Endothelial cell of umbilical vein (primary cell): Measurements from ENCODE around the gene FLT4. TPM values are rescaled to one million over a fixed set of nuclear protein-coding genes. Genes with fewer than 3 reads are reported as not detected.

ENCODE experiments used
- BruUV-seq: library from RNA; stranded (reverse); fragments of 400-500 nt; replicated peaks from 2 replicates; lab custom pipeline; 2021; lab: Mats Ljungman, UMichigan
- CTCF ChIA-PET: fragments of 300-600, 350-600 bp; sonication (Branson Sonifier 250); formaldehyde crosslinking; loops from one replicate; lab custom pipeline; 2021; ENCODE audit warnings: antibody characterized with exemption, inconsistent platforms; lab: Charles Lee
- POLR2A ChIA-PET: fragments of 300-600, 350-600 bp; sonication (Branson Sonifier 250); formaldehyde crosslinking; loops from one replicate; lab custom pipeline; 2021; ENCODE audit warnings: antibody characterized with exemption, inconsistent platforms; lab: Charles Lee
- DNase-seq: peaks from one replicate; pipeline ENCODE4 v3.0.0-alpha.2; 2011; ENCODE audit warnings: low read depth, low spot score
- FAIRE-seq: peaks from 2 replicates; lab custom pipeline; 2011; peaks lifted over from hg19 to GRCh38; lab: Jason Lieb, UNC
- H2AFZ ChIP-seq: 2 replicates; pipeline ENCODE4 v1.6.0; 2012; ENCODE audit warnings: low read depth, low read length, control low read depth, inconsistent platforms
- H3K27ac ChIP-seq: 2 replicates; pipeline ENCODE4 v1.5.1; 2011; ENCODE audit warnings: low read depth, mild to moderate bottlenecking, control low read depth, low read length, moderate library complexity; ENCODE audit not compliant: insufficient read depth
- H3K27me3 ChIP-seq, 2 experiments: 2 replicates each; pipeline versions ENCODE4 v1.6.0 to v1.6.1; 2011; ENCODE audit warnings: low read length in 2 of 2, mixed read lengths in 1 of 2; ENCODE audit not compliant: control insufficient read depth in 2 of 2, insufficient read depth in 2 of 2
- H3K36me3 ChIP-seq, 2 experiments: 2 replicates in 1 of 2; 3 replicates in 1 of 2; pipeline ENCODE4 v1.5.1; 2011; ENCODE audit warnings: low read length in 2 of 2, mild to moderate bottlenecking in 1 of 2, moderate library complexity in 1 of 2; ENCODE audit not compliant: control insufficient read depth in 2 of 2, insufficient read depth in 2 of 2; ENCODE audit errors: extremely low read depth in 1 of 2
- H3K4me1 ChIP-seq: 3 replicates; pipeline ENCODE4 v1.5.1; 2011; ENCODE audit warnings: mild to moderate bottlenecking, low read length; ENCODE audit not compliant: control insufficient read depth, insufficient read depth; ENCODE audit errors: extremely low read depth
- H3K4me2 ChIP-seq: 2 replicates; pipeline ENCODE4 v1.6.1; 2011; ENCODE audit warnings: low read length, control low read depth, mixed read lengths; ENCODE audit not compliant: insufficient read depth
- H3K4me3 ChIP-seq, 3 experiments: fragments of 200-600 bp in 1 of 3; sonication (generic), shearing (Covaris generic) in 1 of 3; replicated peaks in 1 of 3; 2 replicates each; pipeline ENCODE4 v1.5.1; 2011 to 2016; ENCODE audit warnings: control low read depth in 3 of 3, low read length in 3 of 3, mild to moderate bottlenecking in 2 of 3, inconsistent platforms in 1 of 3, low read depth in 1 of 3, moderate library complexity in 1 of 3; ENCODE audit not compliant: insufficient read depth in 1 of 3
- H3K79me2 ChIP-seq: 2 replicates; pipeline ENCODE4 v1.6.0; 2012; ENCODE audit warnings: low read length, inconsistent platforms; ENCODE audit not compliant: control insufficient read depth, insufficient read depth
- H3K9ac ChIP-seq: replicated peaks from 2 replicates; pipeline ENCODE3; 2011; ENCODE audit warnings: low read length, control low read depth; ENCODE audit not compliant: insufficient read depth; ENCODE audit errors: extremely low read depth
- H3K9me1 ChIP-seq: replicated peaks from 3 replicates; pipeline ENCODE4 v1.6.0; 2011; ENCODE audit warnings: mild to moderate bottlenecking, low read length; ENCODE audit not compliant: control insufficient read depth, insufficient read depth; ENCODE audit errors: extremely low read depth
- H3K9me3 ChIP-seq: replicated peaks from 2 replicates; pipeline ENCODE4 v1.5.1; 2012; ENCODE audit warnings: low read length, inconsistent platforms; ENCODE audit not compliant: control insufficient read depth, insufficient read depth
- H4K20me1 ChIP-seq: replicated peaks from 2 replicates; pipeline ENCODE3; 2011; ENCODE audit warnings: mild to moderate bottlenecking, low read length; ENCODE audit not compliant: control insufficient read depth, insufficient read depth; ENCODE audit errors: extremely low read depth
- EZH2 ChIP-seq: IDR thresholded peaks from 2 replicates; pipeline ENCODE4 v1.6.1; 2012; ENCODE audit warnings: borderline replicate concordance, low read depth, mild to moderate bottlenecking, moderate library complexity, low read length, inconsistent platforms; ENCODE audit not compliant: severe bottlenecking
- GATA2 ChIP-seq: IDR thresholded peaks from 2 replicates; pipeline ENCODE4 v1.7.0; 2011; ENCODE audit warnings: low read depth, mild to moderate bottlenecking, moderate library complexity, mixed read lengths, low read length; ENCODE audit not compliant: insufficient read length, insufficient read depth
- MYC ChIP-seq: IDR thresholded peaks from one replicate; pipeline ENCODE4 v1.6.1; 2011; ENCODE audit warnings: mild to moderate bottlenecking, low read depth, low read length
- dilution Hi-C: fragments of 300-500 bp; cut with MboI; formaldehyde crosslinking; loops from one replicate; pipeline ENCODE4 v1.15.0; 2019; ENCODE audit warnings: low sequenced_read_pairs; ENCODE audit not compliant: extremely low pct_ligation_motif_present
- intact Hi-C: fragments of 100-400 bp; cut with micrococcal nuclease; formaldehyde crosslinking; loops from one replicate; pipeline ENCODE4 v1.10.0; 2022
- polyA plus RNA-seq, 4 experiments: library from polyadenylated mRNA; depleted of rRNA in 3 of 4; stranded (reverse) in 3 of 4; unstranded in 1 of 4; fragments of >200 nt; gene quantifications; 2 replicates each; pipeline versions ENCODE4 v1.2.1 to v1.2.3, GENCODE V29; 2011 to 2012; ENCODE audit warnings: missing spikeins in 1 of 4
- total RNA-seq: library from RNA; stranded (reverse); gene quantifications from 2 replicates; pipeline ENCODE4 v1.2.3, GENCODE V29; 2021
- TF ChIP-seq, protein P1 (sequence below), 2 donors: IDR thresholded peaks; 1 replicate in 1 of 2; 2 replicates in 1 of 2; pipeline ENCODE4 v1.5.1; 2011; ENCODE audit warnings: low read length in 2 of 2, mild to moderate bottlenecking in 2 of 2, moderate library complexity in 2 of 2, control low read depth in 1 of 2, inconsistent platforms in 1 of 2, low read depth in 1 of 2; ENCODE audit not compliant: insufficient read depth in 1 of 2; ENCODE audit errors: extremely low read depth in 1 of 2

FLT4 gene
- total and polyA plus RNA-seq, 2 donors (not counting 3 experiments of a cell fraction or from before 2014, with no cell fraction given): 44.4 to 71.5 TPM

DNA sequence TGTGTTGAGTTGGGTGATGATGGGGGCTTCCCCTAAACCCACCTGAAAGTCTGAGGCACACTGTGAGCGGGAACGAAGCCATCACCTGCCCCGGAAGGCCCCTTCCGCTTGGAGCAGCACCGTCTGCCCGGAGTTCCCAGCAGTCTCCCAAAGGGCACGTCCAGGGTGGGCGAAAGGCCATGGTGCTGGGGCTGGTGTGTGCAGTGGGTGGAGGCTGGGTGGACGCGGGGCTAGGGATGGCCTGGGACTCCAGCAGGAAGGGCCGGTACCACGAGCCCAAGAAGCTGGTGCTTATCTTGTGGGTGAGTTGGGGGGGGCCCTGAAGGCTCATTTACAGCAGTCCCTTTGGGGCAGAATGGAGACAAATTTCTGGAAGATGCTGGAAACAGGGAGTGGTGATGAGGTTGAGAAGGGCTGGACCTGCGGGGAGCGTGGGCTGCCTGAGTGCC, 4.6 kb downstream of the FLT4 start:
- dilution Hi-C loops (no loop called here), intact Hi-C loops (loop anchor here (1.0 to 10.0 kb wide), 6 partner anchors 9 to 350 kb away; partner anchors contain the start of genes CNOT6, GFPT2 and MAPK9)
- Histone ChIP-seq H3K9me3 (no peaks in the 10 kb centered on the region), H3K4me3 (no peak overlapping the region), H3K79me2 (no peaks in the 10 kb centered on the region), H3K27ac (peak overlapping the region; percentile 36), H3K9ac (no peak overlapping the region), H3K36me3 (no peaks in the 10 kb centered on the region), H3K4me2 (no peak overlapping the region), H3K9me1 (no peaks in the 10 kb centered on the region), H3K27me3 (peaks cover 0 to 3% of the 10 kb centered on the region in 2 experiments), H2AFZ (peak overlapping the region; percentile 75), H4K20me1 (no peaks in the 10 kb centered on the region), H3K4me1 (peaks cover 28% of the 10 kb centered on the region)
- DNase-seq (no peak), FAIRE-seq (no peak)
- ChIA-PET POLR2A (no interaction called here), CTCF (interaction anchor here (0.9 to 2.0 kb wide), 4 partner anchors 17 to 316 kb away, joined by 3 to 7 read pairs (median 4); no protein-coding TSS in a partner anchor)
- TF ChIP-seq MYC (no peak), EZH2 (no peak), GATA2 (no peak)
- TF ChIP-seq, protein P1, sequence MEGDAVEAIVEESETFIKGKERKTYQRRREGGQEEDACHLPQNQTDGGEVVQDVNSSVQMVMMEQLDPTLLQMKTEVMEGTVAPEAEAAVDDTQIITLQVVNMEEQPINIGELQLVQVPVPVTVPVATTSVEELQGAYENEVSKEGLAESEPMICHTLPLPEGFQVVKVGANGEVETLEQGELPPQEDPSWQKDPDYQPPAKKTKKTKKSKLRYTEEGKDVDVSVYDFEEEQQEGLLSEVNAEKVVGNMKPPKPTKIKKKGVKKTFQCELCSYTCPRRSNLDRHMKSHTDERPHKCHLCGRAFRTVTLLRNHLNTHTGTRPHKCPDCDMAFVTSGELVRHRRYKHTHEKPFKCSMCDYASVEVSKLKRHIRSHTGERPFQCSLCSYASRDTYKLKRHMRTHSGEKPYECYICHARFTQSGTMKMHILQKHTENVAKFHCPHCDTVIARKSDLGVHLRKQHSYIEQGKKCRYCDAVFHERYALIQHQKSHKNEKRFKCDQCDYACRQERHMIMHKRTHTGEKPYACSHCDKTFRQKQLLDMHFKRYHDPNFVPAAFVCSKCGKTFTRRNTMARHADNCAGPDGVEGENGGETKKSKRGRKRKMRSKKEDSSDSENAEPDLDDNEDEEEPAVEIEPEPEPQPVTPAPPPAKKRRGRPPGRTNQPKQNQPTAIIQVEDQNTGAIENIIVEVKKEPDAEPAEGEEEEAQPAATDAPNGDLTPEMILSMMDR (IDR thresholded peaks at IDR 0.05; ENCODE audit: extremely low read depth in 1 of 2, insufficient read depth in 1 of 2, low read depth in 1 of 2, low read length in 2 of 2): no peak
- BruUV-seq: no TSS peak
